ENCODE measurements around the gene PITPNC1. TPM values are rescaled to one million over a fixed set of nuclear protein-coding genes. Genes with fewer than 3 reads are reported as not detected.
"Not testable (repeated sequence)": the region's sequence is repeated elsewhere in the genome, so short reads cannot be mapped to it uniquely, and the experiment has no call there.

PITPNC1 gene
- total and polyA plus RNA-seq, 2 of the 13 experiments (the other 11 are each of a cell fraction or from before 2014, with no cell fraction given): 4.1 to 5.7 TPM

DNA sequence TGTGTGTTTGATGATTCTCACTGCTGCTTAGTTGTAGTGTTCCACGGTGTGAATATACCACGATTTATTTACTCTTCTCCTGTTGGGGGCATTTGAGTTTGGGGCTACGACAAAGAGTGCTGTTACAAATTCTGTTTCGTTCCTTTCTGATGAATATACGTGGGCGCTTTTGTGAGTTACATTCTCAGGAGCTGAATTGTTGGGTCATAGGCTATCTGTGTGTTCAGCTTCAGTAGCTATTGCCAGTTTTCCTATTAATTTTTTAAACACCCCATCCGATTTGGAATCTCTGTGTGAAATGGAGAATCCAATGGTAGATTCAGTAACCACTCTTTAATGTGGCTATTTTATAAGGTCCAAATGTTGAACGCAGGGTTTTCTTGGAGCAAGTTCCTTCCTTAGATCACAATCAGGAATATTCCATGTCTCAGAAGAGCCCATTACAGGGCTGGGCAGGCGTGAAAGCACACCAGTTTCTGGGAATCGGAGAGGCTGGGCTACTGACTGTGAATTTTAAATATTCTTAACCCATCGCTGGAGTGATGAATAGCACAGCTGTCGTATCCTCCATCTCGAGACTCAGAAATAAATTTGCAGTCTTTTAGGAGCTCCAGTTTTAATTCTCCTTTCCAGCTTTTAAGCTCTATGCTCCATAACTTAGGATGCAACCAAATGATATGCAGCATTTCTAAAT, 115.9 kb downstream of the PITPNC1 start:
- no peak for DNase-seq (ENCODE audit: low spot score)
- H3K9ac ChIP-seq (ENCODE audit: insufficient read depth, low read depth, low read length): no peak overlapping the region
- H4K20me1 ChIP-seq (ENCODE audit: insufficient read depth, low read length): no peaks in the 10 kb centered on the region
- BruUV-seq (replicated peaks): no TSS peak
- intact Hi-C loops (cut with micrococcal nuclease; ENCODE audit: unreplicated experiment) (no loop called here), in situ Hi-C loops (cut with HindIII; ENCODE audit: extremely low pct_ligation_motif_present, low pct_unique_long_range_greater_than_20kb) (no loop called here)
- H3K9me3 ChIP-seq (ENCODE audit: low read length): no peaks in the 10 kb centered on the region
- POLR2A ChIA-PET: no interaction called here
- 56% methylated on average over 13 of the region's 13 CpGs for WGBS (ENCODE audit: low lambda C conversion rate)
- ATAC-seq: no peak
- H3K36me3 ChIP-seq (replicated peaks in 1 of 2; ENCODE audit: control insufficient read depth in 1 of 2, insufficient read depth in 2 of 2, low read length in 2 of 2): no peaks in the 10 kb centered on the region
- no peak for FAIRE-seq
- CTCF ChIA-PET (ENCODE audit: low intra/inter-chr PET ratio, low total read pairs): no interaction called here
- H3K4me1 ChIP-seq (ENCODE audit: insufficient read depth, low read length): peaks cover 8% of the 10 kb centered on the region
- H3K27me3 ChIP-seq (ENCODE audit: control insufficient read depth in 1 of 2, insufficient read depth in 2 of 2, low read length in 2 of 2): no peaks in the 10 kb centered on the region
- H3K4me3 ChIP-seq (replicated peaks in 1 of 3; ENCODE audit: insufficient read depth in 1 of 3, low read depth in 2 of 3, low read length in 3 of 3): no peak overlapping the region
- no peak overlapping the region for H3K27ac ChIP-seq (ENCODE audit: extremely low read length, insufficient read depth, low read length)
- H3K79me2 ChIP-seq (ENCODE audit: insufficient read depth, low read length): no peaks in the 10 kb centered on the region
- no peak overlapping the region for H3K4me2 ChIP-seq (ENCODE audit: low read depth, low read length)
- H2AFZ ChIP-seq (ENCODE audit: low read length): no peak overlapping the region
- TF ChIP-seq U2AF1 (optimal IDR thresholded peaks at IDR 0.05; ENCODE audit: low read depth, low read length): no peak
- TF ChIP-seq ZNF484 (CRISPR knock-in tag; IDR thresholded peaks at IDR 0.05; ENCODE audit: borderline replicate concordance, low read depth): no peak

DNA sequence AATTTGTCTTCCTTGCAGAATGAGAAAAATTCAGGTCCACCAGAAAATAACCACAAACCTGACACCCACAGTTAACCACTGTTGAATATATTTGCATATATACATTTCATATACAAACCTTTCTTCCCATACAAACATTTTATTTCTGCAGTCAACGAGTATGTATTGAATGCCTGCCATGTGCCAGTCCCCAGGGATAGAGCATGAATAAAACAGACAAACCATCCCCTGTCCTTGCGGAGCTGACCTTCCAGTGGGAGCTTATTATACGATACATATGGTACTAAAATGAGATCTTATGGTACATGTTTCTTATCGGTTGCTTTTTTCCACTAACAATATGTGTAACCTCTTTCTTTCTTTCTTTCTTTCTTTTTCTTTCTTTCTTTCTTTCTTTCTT, 116.7 kb downstream of the PITPNC1 start:
- no peaks in the 10 kb centered on the region for H3K79me2 ChIP-seq (ENCODE audit: insufficient read depth, low read length)
- H3K4me3 ChIP-seq (replicated peaks in 1 of 3; ENCODE audit: insufficient read depth in 1 of 3, low read depth in 2 of 3, low read length in 3 of 3): no peak overlapping the region
- no peak overlapping the region for H3K4me2 ChIP-seq (ENCODE audit: low read depth, low read length)
- H2AFZ ChIP-seq (ENCODE audit: low read length): no peak overlapping the region
- in situ Hi-C loops (cut with HindIII; ENCODE audit: extremely low pct_ligation_motif_present, low pct_unique_long_range_greater_than_20kb) (no loop called here), intact Hi-C loops (cut with micrococcal nuclease; ENCODE audit: unreplicated experiment) (no loop called here)
- no peaks in the 10 kb centered on the region for H3K4me1 ChIP-seq (ENCODE audit: insufficient read depth, low read length)
- H3K27me3 ChIP-seq (ENCODE audit: control insufficient read depth in 1 of 2, insufficient read depth in 2 of 2, low read length in 2 of 2): no peaks in the 10 kb centered on the region
- FAIRE-seq (no peak), ATAC-seq (no peak), DNase-seq (ENCODE audit: low spot score) (no peak)
- POLR2A ChIA-PET: no interaction called here
- H4K20me1 ChIP-seq (ENCODE audit: insufficient read depth, low read length): no peaks in the 10 kb centered on the region
- CTCF ChIA-PET (ENCODE audit: low intra/inter-chr PET ratio, low total read pairs): no interaction called here
- H3K9ac ChIP-seq (ENCODE audit: insufficient read depth, low read depth, low read length): no peak overlapping the region
- no peak for TF ChIP-seq ZNF234 (CRISPR knock-in tag; conservative IDR thresholded peaks at IDR 0.05)
- TF ChIP-seq, protein P1, sequence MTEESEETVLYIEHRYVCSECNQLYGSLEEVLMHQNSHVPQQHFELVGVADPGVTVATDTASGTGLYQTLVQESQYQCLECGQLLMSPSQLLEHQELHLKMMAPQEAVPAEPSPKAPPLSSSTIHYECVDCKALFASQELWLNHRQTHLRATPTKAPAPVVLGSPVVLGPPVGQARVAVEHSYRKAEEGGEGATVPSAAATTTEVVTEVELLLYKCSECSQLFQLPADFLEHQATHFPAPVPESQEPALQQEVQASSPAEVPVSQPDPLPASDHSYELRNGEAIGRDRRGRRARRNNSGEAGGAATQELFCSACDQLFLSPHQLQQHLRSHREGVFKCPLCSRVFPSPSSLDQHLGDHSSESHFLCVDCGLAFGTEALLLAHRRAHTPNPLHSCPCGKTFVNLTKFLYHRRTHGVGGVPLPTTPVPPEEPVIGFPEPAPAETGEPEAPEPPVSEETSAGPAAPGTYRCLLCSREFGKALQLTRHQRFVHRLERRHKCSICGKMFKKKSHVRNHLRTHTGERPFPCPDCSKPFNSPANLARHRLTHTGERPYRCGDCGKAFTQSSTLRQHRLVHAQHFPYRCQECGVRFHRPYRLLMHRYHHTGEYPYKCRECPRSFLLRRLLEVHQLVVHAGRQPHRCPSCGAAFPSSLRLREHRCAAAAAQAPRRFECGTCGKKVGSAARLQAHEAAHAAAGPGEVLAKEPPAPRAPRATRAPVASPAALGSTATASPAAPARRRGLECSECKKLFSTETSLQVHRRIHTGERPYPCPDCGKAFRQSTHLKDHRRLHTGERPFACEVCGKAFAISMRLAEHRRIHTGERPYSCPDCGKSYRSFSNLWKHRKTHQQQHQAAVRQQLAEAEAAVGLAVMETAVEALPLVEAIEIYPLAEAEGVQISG (CRISPR knock-in tag; IDR thresholded peaks at IDR 0.05): no peak
- WGBS (ENCODE audit: low lambda C conversion rate): 52% methylated on average over 4 of the region's 4 CpGs
- no peaks in the 10 kb centered on the region for H3K9me3 ChIP-seq (ENCODE audit: low read length)
- H3K36me3 ChIP-seq (replicated peaks in 1 of 2; ENCODE audit: control insufficient read depth in 1 of 2, insufficient read depth in 2 of 2, low read length in 2 of 2): no peaks in the 10 kb centered on the region
- no TSS peak for BruUV-seq (replicated peaks)
- no peak overlapping the region for H3K27ac ChIP-seq (ENCODE audit: extremely low read length, insufficient read depth, low read length)

DNA sequence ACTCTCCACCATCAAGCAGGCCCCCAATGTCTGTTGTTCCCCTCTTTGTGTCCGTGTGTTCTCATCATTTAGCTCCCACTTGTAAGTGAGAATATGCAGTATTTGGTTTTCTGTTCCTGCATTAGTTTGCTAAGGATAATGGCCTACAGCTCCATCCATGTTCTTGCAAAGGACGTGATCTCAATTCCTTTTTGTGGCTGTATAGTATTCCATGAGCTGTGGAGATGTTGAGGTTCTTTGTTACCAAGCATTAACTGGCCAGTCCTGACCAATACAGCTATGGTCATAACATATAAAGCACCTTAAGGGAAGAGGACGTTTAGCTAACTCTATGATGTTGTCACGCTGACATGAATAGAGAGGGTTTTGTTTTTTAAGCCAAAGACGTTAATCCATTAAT, 118.5 kb downstream of the PITPNC1 start:
- H2AFZ ChIP-seq (ENCODE audit: low read length); POLR2A ChIA-PET: not testable (repeated sequence)
- 58% methylated on average over 5 of the region's 5 CpGs for WGBS (ENCODE audit: low lambda C conversion rate)

More for the DNA sequence above, 118.5 kb downstream of the PITPNC1 start:
- H3K27me3 ChIP-seq (ENCODE audit: control insufficient read depth in 1 of 2, insufficient read depth in 2 of 2, low read length in 2 of 2); in situ Hi-C loops (cut with HindIII; ENCODE audit: extremely low pct_ligation_motif_present, low pct_unique_long_range_greater_than_20kb); H3K79me2 ChIP-seq (ENCODE audit: insufficient read depth, low read length); FAIRE-seq; intact Hi-C loops (cut with micrococcal nuclease; ENCODE audit: unreplicated experiment); ATAC-seq; H3K36me3 ChIP-seq (replicated peaks in 1 of 2; ENCODE audit: control insufficient read depth in 1 of 2, insufficient read depth in 2 of 2, low read length in 2 of 2); H3K9me3 ChIP-seq (ENCODE audit: low read length); BruUV-seq (replicated peaks); CTCF ChIA-PET (ENCODE audit: low intra/inter-chr PET ratio, low total read pairs); H3K4me2 ChIP-seq (ENCODE audit: low read depth, low read length); H3K4me1 ChIP-seq (ENCODE audit: insufficient read depth, low read length); DNase-seq (ENCODE audit: low spot score); H3K27ac ChIP-seq (ENCODE audit: extremely low read length, insufficient read depth, low read length); H3K4me3 ChIP-seq (replicated peaks in 1 of 3; ENCODE audit: insufficient read depth in 1 of 3, low read depth in 2 of 3, low read length in 3 of 3); H3K9ac ChIP-seq (ENCODE audit: insufficient read depth, low read depth, low read length); H4K20me1 ChIP-seq (ENCODE audit: insufficient read depth, low read length): not testable (repeated sequence)
